GM19351 (cell line): ENCODE data around the gene P2RY6.
"Not testable (repeated sequence)": the region's sequence is repeated elsewhere in the genome, so short reads cannot be mapped to it uniquely, and the experiment has no call there.

Experiments
- ATAC-seq: cut with Tn5 transposase; IDR thresholded peaks from one replicate; pipeline ENCODE4 v1.9.1; 2021; ENCODE audit warnings: mild to moderate bottlenecking, moderate library complexity; ENCODE audit not compliant: unreplicated experiment

The P2RY6 gene

GRCh38 chr11:73271936-73272679, at the start of gene P2RY6:
Gene P2RY6, plus strand, starts transcription at chr11:73272338. Its CDS starts 24,181 bp downstream, at chr11:73296519.
- no peak for ATAC-seq

GRCh38 chr11:73223998-73224730, 48.0 kb upstream of the P2RY6 start:
- no peak for ATAC-seq

- no peak for ATAC-seq
Observed at GRCh38 chr11:73225001-73225686, 47.0 kb upstream of the P2RY6 start.

GRCh38 chr11:73225851-73226250, 46.3 kb upstream of the P2RY6 start:
- no peak for ATAC-seq

- no peak for ATAC-seq
Observed at GRCh38 chr11:73226297-73227006, 45.7 kb upstream of the P2RY6 start.

- ATAC-seq: no peak
Observed at GRCh38 chr11:73227571-73228211, 44.4 kb upstream of the P2RY6 start.

- no peak for ATAC-seq
Observed at GRCh38 chr11:73228268-73229134, 43.6 kb upstream of the P2RY6 start.

- ATAC-seq: no peak
Observed at GRCh38 chr11:73229321-73229895, 42.7 kb upstream of the P2RY6 start.

- ATAC-seq: no peak
Observed at GRCh38 chr11:73229896-73230875, 42.0 kb upstream of the P2RY6 start.

- no peak for ATAC-seq
Observed at GRCh38 chr11:73230931-73231330, 41.2 kb upstream of the P2RY6 start.

- not testable (repeated sequence) for ATAC-seq
Observed at GRCh38 chr11:73232487-73232886, 39.7 kb upstream of the P2RY6 start.

GRCh38 chr11:73233211-73233610, 38.9 kb upstream of the P2RY6 start:
- ATAC-seq: no peak

GRCh38 chr11:73233692-73234470, 38.3 kb upstream of the P2RY6 start:
- ATAC-seq: no peak

GRCh38 chr11:73234471-73235181, 37.5 kb upstream of the P2RY6 start:
- no peak for ATAC-seq

GRCh38 chr11:73235236-73235786, 36.8 kb upstream of the P2RY6 start:
- no peak for ATAC-seq

GRCh38 chr11:73236205-73236765, 35.9 kb upstream of the P2RY6 start:
- ATAC-seq: no peak
